H9 (cell line): ENCODE results near the gene GNPAT. TPM values are rescaled to one million over a fixed set of nuclear protein-coding genes. Genes with fewer than 3 reads are reported as not detected.

Experiments
- DNase-seq: peaks from one replicate; pipeline ENCODE4 v3.0.0-alpha.2; 2017
- H2AFZ ChIP-seq: one replicate; pipeline ENCODE4 v1.6.1; 2013; ENCODE audit warnings: mild to moderate bottlenecking, low read length, control low read depth, moderate library complexity
- H2AK5ac ChIP-seq: 2 replicates; pipeline ENCODE4 v1.6.1; 2013; ENCODE audit warnings: low read length, control low read depth, mixed read lengths; ENCODE audit not compliant: insufficient read length
- H2BK120ac ChIP-seq: one replicate; pipeline ENCODE4 v1.6.1; 2013; ENCODE audit warnings: low read depth, mild to moderate bottlenecking, low read length, control low read depth, inconsistent platforms; ENCODE audit not compliant: poor library complexity, severe bottlenecking
- H2BK12ac ChIP-seq: 2 replicates; pipeline ENCODE4 v1.6.1; 2013; ENCODE audit warnings: low read length, control low read depth, mixed read lengths, low read depth; ENCODE audit not compliant: insufficient read length
- H2BK15ac ChIP-seq: 2 replicates; pipeline ENCODE4 v1.6.1; 2013; ENCODE audit warnings: low read depth, low read length, control low read depth
- H2BK20ac ChIP-seq: one replicate; pipeline ENCODE4 v1.6.1; 2013; ENCODE audit warnings: low read depth, mild to moderate bottlenecking, low read length, control low read depth, inconsistent platforms; ENCODE audit not compliant: poor library complexity, severe bottlenecking
- H2BK5ac ChIP-seq: 2 replicates; pipeline ENCODE4 v1.6.1; 2013; ENCODE audit warnings: low read length, control low read depth, mixed read lengths; ENCODE audit not compliant: insufficient read length
- H3K14ac ChIP-seq: 2 replicates; pipeline ENCODE4 v1.6.1; 2013; ENCODE audit warnings: low read length, control low read depth; ENCODE audit not compliant: insufficient read depth
- H3K18ac ChIP-seq: 2 replicates; pipeline ENCODE4 v1.6.1; 2013; ENCODE audit warnings: low read depth, mild to moderate bottlenecking, mixed read lengths, low read length, control low read depth; ENCODE audit not compliant: insufficient read length
- H3K23ac ChIP-seq: 2 replicates; pipeline ENCODE4 v1.6.1; 2013; ENCODE audit warnings: low read length, control low read depth, mixed read lengths, low read depth; ENCODE audit not compliant: insufficient read length
- H3K23me2 ChIP-seq: 2 replicates; pipeline ENCODE4 v1.6.1; 2013; ENCODE audit warnings: low read depth, mild to moderate bottlenecking, mixed read lengths, low read length, control low read depth; ENCODE audit not compliant: insufficient read length, poor library complexity, severe bottlenecking
- H3K27ac ChIP-seq: 2 replicates; pipeline ENCODE4 v1.5.1; 2013; ENCODE audit warnings: low read length, control low read depth, mixed read lengths, low read depth; ENCODE audit not compliant: insufficient read length
- H3K27me3 ChIP-seq: 2 replicates; pipeline ENCODE4 v1.6.1; 2013; ENCODE audit warnings: low read length, control low read depth, inconsistent platforms; ENCODE audit not compliant: insufficient read depth
- H3K4ac ChIP-seq: 2 replicates; pipeline ENCODE4 v1.6.1; 2013; ENCODE audit warnings: low read depth, mild to moderate bottlenecking, control low read depth, inconsistent platforms, low read length, moderate library complexity
- H3K4me1 ChIP-seq: 2 replicates; pipeline ENCODE4 v1.6.1; 2013; ENCODE audit warnings: low read length, control low read depth, inconsistent platforms; ENCODE audit not compliant: insufficient read depth
- H3K4me2 ChIP-seq: 2 replicates; pipeline ENCODE4 v1.6.1; 2013; ENCODE audit warnings: low read length, control low read depth, mixed read lengths; ENCODE audit not compliant: insufficient read length, insufficient read depth
- H3K56ac ChIP-seq: 2 replicates; pipeline ENCODE4 v1.6.1; 2013; ENCODE audit warnings: low read depth, mild to moderate bottlenecking, mixed read lengths, low read length, control low read depth; ENCODE audit not compliant: insufficient read length
- H3K79me1 ChIP-seq: 2 replicates; pipeline ENCODE4 v1.6.1; 2013; ENCODE audit warnings: low read depth, mild to moderate bottlenecking, moderate library complexity, low read length, control low read depth, inconsistent platforms; ENCODE audit not compliant: insufficient read depth, poor library complexity, severe bottlenecking
- H3K79me2 ChIP-seq: 2 replicates; pipeline ENCODE4 v1.6.1; 2013; ENCODE audit warnings: low read length, control low read depth, inconsistent platforms; ENCODE audit not compliant: insufficient read depth
- H3K9ac ChIP-seq: 2 replicates; pipeline ENCODE4 v1.6.1; 2013; ENCODE audit warnings: low read length, control low read depth, mixed read lengths; ENCODE audit not compliant: insufficient read length; ENCODE audit errors: extremely low read depth
- H3K9me3 ChIP-seq: one replicate; pipeline ENCODE4 v1.6.1; 2013; ENCODE audit warnings: low read depth, low read length, inconsistent platforms; ENCODE audit not compliant: control insufficient read depth
- H3T11ph ChIP-seq: one replicate; pipeline ENCODE4 v1.6.1; 2013; ENCODE audit warnings: mild to moderate bottlenecking, low read length, control low read depth, inconsistent platforms
- H4K20me1 ChIP-seq: one replicate; pipeline ENCODE4 v1.6.1; 2013; ENCODE audit not compliant: control insufficient read depth, insufficient read length, insufficient read depth
- H4K5ac ChIP-seq: 2 replicates; pipeline ENCODE4 v1.6.1; 2013; ENCODE audit warnings: low read depth, mild to moderate bottlenecking, mixed read lengths, low read length, control low read depth; ENCODE audit not compliant: insufficient read length
- H4K8ac ChIP-seq: replicated peaks from 2 replicates; pipeline ENCODE4 v1.6.1; 2013; ENCODE audit warnings: low read length, control low read depth, mixed read lengths, low read depth; ENCODE audit not compliant: insufficient read length
- H4K91ac ChIP-seq: 2 replicates; pipeline ENCODE4 v1.6.1; 2013; ENCODE audit warnings: low read depth, mild to moderate bottlenecking, moderate library complexity, mixed read lengths, low read length, control low read depth; ENCODE audit not compliant: insufficient read length
- H3K27ac Mint-ChIP-seq, 3 experiments: 2 replicates in 2 of 3; 3 replicates in 1 of 3; pipeline ENCODE4 v1.8.0; 2020 to 2021; ENCODE audit warnings: mixed read lengths in 3 of 3, mild to moderate bottlenecking in 1 of 3, moderate library complexity in 1 of 3
- H3K27me3 Mint-ChIP-seq: 2 replicates; pipeline ENCODE4 v1.8.0; 2021; ENCODE audit warnings: low read depth, mild to moderate bottlenecking, moderate library complexity, mixed read lengths
- H3K36me3 Mint-ChIP-seq, 3 experiments: 2 replicates in 2 of 3; 3 replicates in 1 of 3; pipeline ENCODE4 v1.8.0; 2020 to 2021; ENCODE audit warnings: low read depth in 3 of 3, mixed read lengths in 3 of 3; ENCODE audit not compliant: insufficient read depth in 1 of 3
- H3K4me1 Mint-ChIP-seq, 2 experiments: 2 replicates each; pipeline ENCODE4 v1.8.0; 2020; ENCODE audit warnings: mixed read lengths in 2 of 2
- H3K4me3 Mint-ChIP-seq, 2 experiments: 2 replicates in 1 of 2; 3 replicates in 1 of 2; pipeline ENCODE4 v1.8.0; 2020 to 2021; ENCODE audit warnings: mild to moderate bottlenecking in 2 of 2, mixed read lengths in 2 of 2, moderate library complexity in 1 of 2
- H3K9me3 Mint-ChIP-seq, 2 experiments: 2 replicates in 1 of 2; 3 replicates in 1 of 2; pipeline ENCODE4 v1.8.0; 2020; ENCODE audit warnings: mild to moderate bottlenecking in 2 of 2, mixed read lengths in 2 of 2, moderate library complexity in 1 of 2
- CTCF ChIP-seq: fragments of 200-600 bp; sonication (generic); conservative IDR thresholded peaks from 3 replicates; pipeline ENCODE4 v1.8.0; 2021; ENCODE audit warnings: antibody characterized with exemption, mild to moderate bottlenecking
- WGBS: extraction: QIAGEN DNeasy Blood & Tissue Kit; methylation state at CpG from one replicate; pipeline ENCODE4 v1.1.7; 2013; ENCODE audit warnings: missing lambda C conversion rate, low lambda C conversion rate, mixed read lengths; ENCODE audit not compliant: insufficient read length; ENCODE audit errors: extremely low coverage; 5-methylcytosine and 5-hydroxymethylcytosine counted together
- total RNA-seq: library from RNA; stranded (reverse); gene quantifications from 2 replicates; pipeline ENCODE4 v1.2.1, GENCODE V29; 2021

Gene GNPAT
- total RNA-seq, 1 experiment from 2014 or later, result 38.1 TPM

- Histone ChIP-seq H4K5ac (no peak overlapping the region), H2BK120ac (no peak overlapping the region), H4K8ac (no peak overlapping the region), H3K23me2 (no peaks in the 10 kb centered on the region), H2AK5ac (no peak overlapping the region), H3K4ac (no peak overlapping the region), H4K20me1 (no peaks in the 10 kb centered on the region), H3T11ph (no peak overlapping the region), H2BK5ac (no peak overlapping the region), H3K4me1 (no peaks in the 10 kb centered on the region), H3K4me2 (no peak overlapping the region), H2BK12ac (no peak overlapping the region), H3K14ac (no peak overlapping the region), H2AFZ (no peak overlapping the region), H3K23ac (no peak overlapping the region), H3K27ac (no peak overlapping the region), H3K27me3 (no peaks in the 10 kb centered on the region), H3K79me2 (no peaks in the 10 kb centered on the region), H3K9ac (no peak overlapping the region), H3K18ac (no peak overlapping the region), H2BK15ac (no peak overlapping the region), H3K56ac (no peak overlapping the region), H4K91ac (no peak overlapping the region), H3K9me3 (no peaks in the 10 kb centered on the region), H2BK20ac (no peak overlapping the region), H3K79me1 (no peaks in the 10 kb centered on the region)
- Mint-ChIP-seq H3K4me3 (no peak overlapping the region), H3K27ac (no peak overlapping the region), H3K9me3 (no peaks in the 10 kb centered on the region), H3K4me1 (no peaks in the 10 kb centered on the region), H3K27me3 (no peaks in the 10 kb centered on the region), H3K36me3 (peaks cover 4 to 55% (median 31%) of the 10 kb centered on the region in 3 experiments; a peak in 5 of 7 replicates)
- no peak for TF ChIP-seq CTCF
- DNase-seq, result no peak
- no CpG with 5 or more reads among the region's 8 CpGs for WGBS
Observed at GRCh38 chr1:231274119-231274825, 33.3 kb downstream of the GNPAT start.
